CD4-positive, alpha-beta T cell treated with Interleukin-4 for 4 hours (primary cell): ENCODE measurements around the gene SF3A1.
"Not testable (repeated sequence)": the region's sequence is repeated elsewhere in the genome, so short reads cannot be mapped to it uniquely, and the experiment has no call there.

Source experiments
- DNase-seq: peaks from one replicate; pipeline ENCODE4 v3.0.0-alpha.2; 2020

Gene SF3A1

GRCh38 chr22:30356449-30357235 lies at the start of gene SF3A1, which contains the start of gene CCDC157:
TSS of gene SF3A1 (minus strand) at chr22:30356894. CDS start at chr22:30356792, 102 bp downstream.
TSS of gene CCDC157 (plus strand) at chr22:30357007. CDS start at chr22:30366001, 8,994 bp downstream.
- DNase-seq: peak; percentile 81

GRCh38 chr22:30406400-30406799 lies 49.7 kb upstream of the SF3A1 start:
- DNase-seq: no peak

GRCh38 chr22:30405731-30406130 lies 49.0 kb upstream of the SF3A1 start:
- no peak for DNase-seq

DNA sequence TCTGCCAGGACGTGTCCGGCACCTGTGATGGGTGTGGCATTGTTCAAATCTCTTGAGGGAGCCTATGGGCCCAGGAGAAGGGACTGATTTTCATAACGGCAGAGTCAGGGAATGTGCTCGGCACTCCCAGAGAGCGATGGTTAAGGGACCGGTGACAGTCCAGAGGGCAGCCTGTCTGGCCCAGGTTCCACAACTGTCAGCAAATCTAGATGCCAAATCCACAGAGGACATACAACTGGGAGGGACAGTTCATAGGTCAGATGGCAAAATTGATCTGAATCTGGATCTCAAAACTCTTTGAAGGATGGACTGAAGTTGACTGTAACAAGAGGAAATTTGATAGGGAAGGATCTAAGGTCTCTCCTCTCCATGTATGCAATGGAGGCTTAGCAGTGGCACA lies 47.6 kb upstream of the SF3A1 start:
- no peak for DNase-seq

DNA sequence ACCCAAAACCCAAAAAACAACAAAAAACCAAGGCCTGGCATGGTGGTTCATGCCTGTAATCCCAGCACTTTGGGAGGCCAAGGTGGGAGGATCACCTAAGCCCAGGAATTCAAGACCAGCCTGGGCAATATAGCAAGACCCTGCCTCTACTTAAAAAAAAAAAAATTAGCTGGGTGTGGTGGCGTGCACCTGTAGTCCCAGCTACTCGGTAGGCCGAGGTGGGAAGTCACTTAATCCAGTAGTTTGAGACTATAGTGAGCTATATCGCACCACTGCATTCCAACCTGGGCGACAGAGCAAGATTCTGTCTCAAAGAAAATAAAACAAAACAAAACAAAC lies 46.0 kb upstream of the SF3A1 start:
- DNase-seq: not testable (repeated sequence)

DNA sequence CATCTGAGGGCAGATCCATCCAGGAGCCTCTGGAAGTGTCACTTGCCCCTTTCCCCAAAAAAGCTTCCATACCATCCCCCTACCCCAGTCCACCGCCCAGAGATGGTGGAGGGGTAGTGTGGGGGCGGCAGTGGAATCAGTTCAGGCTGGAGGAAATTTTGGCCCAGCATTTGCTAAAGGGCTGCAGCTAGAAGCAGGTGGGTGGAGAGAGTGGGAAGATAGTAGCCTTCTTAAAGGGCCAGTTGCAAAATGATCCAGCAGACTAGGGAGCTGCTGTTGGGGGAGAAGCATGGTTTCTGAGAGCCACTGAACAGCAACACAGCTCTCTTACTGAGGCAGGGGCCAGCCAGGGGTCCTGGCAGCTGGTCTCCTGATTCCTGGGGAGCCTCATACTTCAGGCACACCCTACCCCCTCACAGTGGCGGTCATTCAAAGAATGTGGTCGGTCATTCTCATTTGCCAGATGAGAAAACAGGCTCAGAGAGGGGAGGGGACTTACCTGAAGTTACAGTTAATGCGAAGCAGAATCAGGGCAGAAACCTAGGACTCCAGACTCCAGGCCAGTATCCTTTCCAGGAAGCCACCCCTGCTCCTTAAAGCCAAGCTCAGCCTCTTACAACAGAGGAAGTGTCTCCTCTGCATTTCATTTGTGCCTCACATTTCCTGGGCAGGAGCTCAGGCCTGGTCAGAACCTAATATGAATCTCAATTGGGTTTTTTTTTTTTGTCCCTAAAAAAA lies 45.5 kb upstream of the SF3A1 start:
- no peak for DNase-seq

GRCh38 chr22:30401024-30401423 lies 44.3 kb upstream of the SF3A1 start:
- not testable (repeated sequence) for DNase-seq

DNA sequence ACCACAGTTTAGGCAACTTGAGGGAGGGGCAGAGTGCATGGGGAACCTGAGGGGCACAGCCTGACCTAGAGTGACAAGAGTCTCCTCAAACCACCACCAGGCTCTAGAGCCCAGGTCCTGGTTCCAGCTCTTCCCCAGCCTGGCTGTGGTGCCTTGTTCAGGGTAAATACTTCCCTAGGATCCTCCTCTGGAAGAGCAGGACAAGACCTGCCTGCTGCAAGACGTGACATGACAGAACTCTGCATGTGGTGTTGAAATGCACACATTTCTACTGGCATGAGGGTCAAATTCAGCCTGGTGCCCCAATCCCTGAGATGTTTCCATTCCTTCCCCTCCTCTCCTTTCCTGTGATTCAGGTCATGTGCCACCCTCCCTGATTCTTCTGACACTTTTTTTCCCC lies 43.5 kb upstream of the SF3A1 start:
- no peak for DNase-seq

DNA sequence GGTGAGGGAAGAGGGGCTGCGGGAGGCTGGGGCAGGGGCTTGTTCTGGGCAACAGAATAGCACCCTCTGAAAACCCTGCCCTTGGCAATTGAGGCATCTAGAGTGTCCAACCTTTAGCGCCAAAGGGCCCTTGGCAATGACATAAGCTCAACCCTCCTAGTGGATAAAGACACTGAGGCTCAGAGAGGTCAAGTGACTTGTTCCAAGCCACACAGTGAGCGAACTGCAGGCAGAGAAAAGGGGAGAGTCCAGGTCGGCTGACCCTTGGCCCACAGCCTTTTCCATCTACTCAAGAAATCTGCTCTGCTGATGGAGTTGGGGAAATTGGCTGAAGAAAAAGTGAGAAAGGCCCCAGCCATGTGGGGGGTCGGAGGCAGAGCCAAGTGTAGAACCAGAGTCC lies 43.0 kb upstream of the SF3A1 start:
- no peak for DNase-seq

DNA sequence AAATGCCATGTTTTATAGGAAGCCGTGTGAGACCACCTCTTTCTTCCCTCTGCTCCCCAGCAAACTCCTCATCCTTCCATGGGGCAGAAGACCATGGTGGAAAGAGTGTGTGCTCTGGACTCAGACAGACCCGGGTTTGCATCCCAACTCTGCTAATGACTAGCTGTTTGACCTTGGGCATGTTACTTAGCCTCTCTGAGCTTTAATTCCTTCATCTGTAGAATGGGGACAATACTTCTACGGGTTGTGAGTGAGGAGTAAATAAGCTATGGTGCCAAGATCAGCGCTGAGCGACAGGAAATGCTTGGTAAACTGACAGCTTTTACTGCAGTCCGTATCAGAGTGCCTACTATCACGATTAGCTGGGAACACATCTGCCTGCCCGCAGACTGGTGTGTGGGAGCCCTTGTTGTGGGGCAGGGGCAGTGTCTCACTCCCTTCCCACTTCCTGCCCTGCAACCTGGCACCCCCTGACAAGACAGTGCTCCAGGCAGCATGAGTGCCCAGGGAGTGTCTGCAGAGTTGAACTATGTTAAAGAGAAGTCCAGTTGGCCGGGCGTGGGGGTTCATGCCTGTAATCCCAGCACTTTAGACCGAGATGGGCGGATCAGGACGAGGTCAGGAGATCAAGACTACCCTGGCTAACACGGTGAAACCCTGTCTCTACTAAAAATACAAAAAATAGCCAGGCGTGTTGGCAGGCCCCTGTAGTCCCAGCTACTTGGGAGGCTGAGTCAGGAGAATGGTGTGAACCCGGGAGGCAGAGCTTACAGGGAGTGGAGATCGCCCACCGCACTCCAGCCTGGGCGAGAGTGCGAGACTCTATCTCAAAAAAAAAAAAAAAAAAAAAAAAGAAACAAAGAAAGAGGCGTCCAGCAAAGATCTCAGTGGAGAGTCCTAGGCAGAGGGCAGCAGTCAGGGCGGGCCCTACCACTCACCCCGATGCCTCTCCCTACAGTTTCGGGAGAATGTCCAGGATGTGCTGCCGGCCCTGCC lies 42.3 kb upstream of the SF3A1 start:
- no peak for DNase-seq

DNA sequence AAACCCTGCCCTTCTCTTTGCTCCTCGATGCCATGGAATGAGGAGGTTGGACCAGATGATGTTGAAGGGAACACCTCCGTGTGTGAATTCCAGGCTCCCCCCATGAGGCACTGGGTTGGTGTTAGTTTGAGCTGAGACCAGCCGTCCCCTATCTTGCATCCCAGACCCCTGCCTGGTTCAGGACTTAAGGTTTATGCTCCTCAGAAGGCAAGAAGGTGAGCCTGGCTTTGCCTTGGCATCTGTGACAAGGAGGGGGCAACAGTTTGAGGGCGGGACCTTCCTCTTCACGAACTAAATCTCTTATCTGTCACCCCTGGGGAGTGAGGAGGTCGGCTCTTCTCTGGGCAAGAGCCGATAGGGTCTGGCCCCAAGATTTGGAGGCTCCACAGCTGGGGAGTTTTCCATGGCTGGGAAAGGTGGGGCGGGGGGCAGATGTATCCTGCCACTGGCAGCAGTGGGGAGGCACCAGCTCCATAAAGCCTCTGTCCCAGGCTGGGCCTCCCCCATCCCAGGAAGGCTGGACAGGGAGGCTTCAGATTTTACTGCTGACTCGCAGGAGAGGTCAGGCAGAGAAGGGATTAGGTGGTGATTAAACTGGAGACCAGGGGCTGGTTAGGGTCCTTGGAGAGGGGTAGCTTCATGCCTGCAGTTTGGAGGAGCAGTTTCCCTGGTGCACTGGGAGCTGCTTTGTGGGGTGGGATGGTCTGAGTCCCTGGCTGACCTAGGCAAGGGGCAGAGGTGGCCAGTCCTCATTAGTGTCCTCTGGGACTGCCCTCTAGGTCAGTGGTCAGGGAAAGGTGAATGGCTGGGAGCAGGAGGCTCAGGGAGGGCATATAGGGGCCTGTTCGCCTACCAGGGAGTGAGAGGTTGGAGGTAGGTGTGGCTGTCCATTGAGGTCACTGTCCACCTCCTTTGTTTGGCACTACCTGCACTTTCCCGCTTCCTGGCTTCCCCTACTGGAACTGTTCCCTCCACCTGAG lies 41.3 kb upstream of the SF3A1 start:
- DNase-seq: no peak

- DNase-seq: peak; percentile 44
Observed at GRCh38 chr22:30396871-30397655, 40.4 kb upstream of the SF3A1 start, which contains the start of gene SEC14L2. TSS of gene SEC14L2 (plus strand) at chr22:30397018. CDS start at chr22:30397117, 99 bp downstream.

DNA sequence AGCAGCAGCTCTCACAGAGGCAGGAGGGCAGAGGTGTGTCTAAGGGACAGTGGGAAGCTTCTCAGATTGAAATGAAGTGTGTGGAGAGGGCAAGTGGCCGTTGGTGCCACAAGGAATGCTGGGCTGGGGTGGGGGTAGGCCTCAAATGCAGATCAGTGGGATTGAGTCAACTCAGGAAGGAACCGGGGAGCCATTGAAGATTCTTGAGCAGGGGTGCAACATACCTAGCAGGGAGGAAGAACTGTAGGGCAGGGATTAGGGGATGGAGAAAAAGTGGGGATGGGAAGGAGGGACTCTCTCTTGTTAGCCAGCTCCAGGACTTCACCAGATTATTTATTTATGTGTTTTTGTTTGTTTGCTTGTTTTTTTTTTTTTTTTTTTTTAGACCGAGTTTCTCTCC lies 37.2 kb upstream of the SF3A1 start:
- no peak for DNase-seq

DNA sequence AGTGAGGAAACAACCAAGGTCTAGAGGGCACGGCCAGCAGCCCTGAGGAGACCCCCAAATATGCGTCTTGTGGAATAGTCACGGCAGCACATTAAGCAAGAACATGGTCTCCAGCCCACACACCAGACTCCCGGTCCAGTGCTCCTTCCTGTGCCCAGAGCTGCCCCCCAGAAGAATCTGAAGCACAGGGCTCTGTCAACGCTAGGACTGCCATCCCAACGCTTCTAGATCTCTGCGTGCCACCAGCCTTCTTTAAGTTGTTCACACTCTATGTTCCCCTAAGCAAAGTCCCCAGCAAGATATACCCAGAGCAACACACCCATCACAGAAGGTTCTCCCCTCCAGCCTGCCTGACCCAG lies 36.6 kb upstream of the SF3A1 start:
- DNase-seq: no peak

DNA sequence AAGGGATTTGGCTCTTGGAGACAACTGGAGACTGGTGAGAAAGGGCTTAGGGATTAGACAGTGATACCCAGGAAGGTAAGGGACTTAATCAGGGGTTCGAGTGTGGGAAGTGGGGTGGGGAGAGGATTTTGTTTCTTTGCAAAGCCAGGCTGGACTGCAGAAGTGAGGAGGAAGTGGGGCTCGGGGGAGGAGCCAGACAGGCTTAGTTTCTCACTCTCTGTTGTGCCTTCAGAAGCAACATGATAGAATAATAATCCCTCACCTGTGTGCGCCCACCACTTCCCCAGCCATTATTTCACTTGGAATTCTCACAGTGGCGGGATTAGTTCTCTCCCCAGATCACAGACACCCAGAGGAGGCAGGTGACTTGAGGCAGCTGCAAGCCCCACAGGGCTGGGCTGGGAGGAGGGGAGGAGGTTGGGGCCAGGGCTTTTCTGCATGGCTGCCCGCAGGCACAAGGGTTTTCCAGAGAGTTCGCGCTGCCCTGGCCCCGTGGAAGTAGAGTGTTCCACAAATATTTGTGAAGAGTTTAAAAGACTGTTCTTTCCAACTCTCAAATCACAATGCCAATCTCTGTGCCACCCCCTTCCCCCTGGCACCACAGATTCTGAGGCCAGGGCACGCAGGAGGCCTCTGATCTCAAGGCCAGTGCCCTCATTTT lies 36.1 kb upstream of the SF3A1 start:
- no peak for DNase-seq

- DNase-seq: peak; percentile 76
Observed at GRCh38 chr22:30390974-30391691, 34.4 kb upstream of the SF3A1 start.

- DNase-seq: peak; percentile 56
Observed at GRCh38 chr22:30386960-30387827, 30.5 kb upstream of the SF3A1 start, which contains the start of gene RNF215. TSS of gene RNF215 (minus strand) at chr22:30387411. CDS start at chr22:30387313, 98 bp downstream.

DNA sequence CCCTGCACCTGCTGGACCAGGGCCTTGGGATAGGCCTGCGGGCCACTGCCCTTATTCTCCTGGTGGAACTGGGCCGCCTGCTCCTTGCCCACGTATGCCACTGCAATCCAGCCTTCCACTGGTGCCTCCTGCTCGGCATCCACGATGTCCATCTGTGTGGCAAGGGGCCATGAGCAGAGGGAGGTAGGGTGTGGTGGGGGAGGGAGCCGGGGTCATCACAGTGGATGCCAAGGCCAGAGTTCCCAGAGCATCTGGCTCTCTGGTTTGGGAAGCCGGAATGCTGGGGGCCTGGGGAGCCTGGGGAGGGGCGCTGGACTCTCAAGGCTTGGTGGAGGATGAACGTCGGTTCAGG lies 29.9 kb upstream of the SF3A1 start:
- no peak for DNase-seq

DNA sequence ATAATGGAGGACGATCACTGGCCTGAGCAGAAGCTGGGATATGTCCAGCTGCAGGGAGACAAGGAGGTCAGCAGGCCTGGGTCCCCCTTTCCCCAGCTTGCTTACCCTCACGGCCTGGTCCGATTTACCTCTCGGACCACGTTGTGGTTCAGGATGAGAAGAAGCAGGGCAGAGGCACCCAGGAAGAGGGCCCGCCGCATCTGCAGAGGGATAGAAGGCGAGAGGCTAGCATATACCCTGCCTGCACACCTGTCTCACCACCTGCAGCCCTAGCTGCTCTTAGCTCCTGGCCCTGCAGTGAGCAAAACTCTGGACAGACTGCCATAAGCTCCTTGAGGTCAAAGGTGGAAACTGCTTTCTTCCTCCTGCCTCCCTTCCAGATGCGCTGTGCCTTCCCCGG lies 29.2 kb upstream of the SF3A1 start:
- DNase-seq: no peak
